Keratinocyte (primary cell): Measurements from ENCODE around the gene VAC14. TPM values are rescaled to one million over a fixed set of nuclear protein-coding genes. Genes with fewer than 3 reads are reported as not detected.

Experiments used
- DNase-seq: peaks from one replicate; pipeline ENCODE4 v3.0.0-alpha.2; 2011; ENCODE audit warnings: low read depth, missing footprints, low spot score
- FAIRE-seq: peaks from 2 replicates; lab custom pipeline; 2011; peaks lifted over from hg19 to GRCh38; lab: Jason Lieb, UNC
- H2AFZ ChIP-seq: 2 replicates; pipeline ENCODE4 v1.6.0; 2012; ENCODE audit warnings: low read length, control low read depth, inconsistent platforms; ENCODE audit not compliant: control insufficient read depth
- H3K27ac ChIP-seq: 2 replicates; pipeline ENCODE4 v1.5.1; 2011; ENCODE audit warnings: low read length; ENCODE audit not compliant: control insufficient read depth, insufficient read depth
- H3K27me3 ChIP-seq: 3 replicates; pipeline ENCODE4 v1.6.0; 2011; ENCODE audit warnings: low read length; ENCODE audit not compliant: control insufficient read depth, insufficient read depth; ENCODE audit errors: extremely low read depth
- H3K36me3 ChIP-seq, 2 experiments: 2 replicates in 1 of 2; 3 replicates in 1 of 2; pipeline ENCODE4 v1.5.1; 2011; ENCODE audit warnings: low read length in 2 of 2, mild to moderate bottlenecking in 1 of 2; ENCODE audit not compliant: control insufficient read depth in 2 of 2, insufficient read depth in 2 of 2; ENCODE audit errors: extremely low read depth in 1 of 2
- H3K4me1 ChIP-seq: 3 replicates; pipeline ENCODE4 v1.5.1; 2011; ENCODE audit warnings: low read length; ENCODE audit not compliant: control insufficient read depth, insufficient read depth; ENCODE audit errors: extremely low read depth
- H3K4me2 ChIP-seq: 3 replicates; pipeline ENCODE4 v1.6.0; 2011; ENCODE audit warnings: low read depth, low read length; ENCODE audit not compliant: control insufficient read depth, insufficient read depth; ENCODE audit errors: extremely low read depth
- H3K4me3 ChIP-seq, 3 experiments: fragments of 200-600 bp in 1 of 3; sonication (generic) in 1 of 3; 2 replicates in 2 of 3; 3 replicates in 1 of 3; pipeline ENCODE4 v1.5.1; 2011 to 2016; ENCODE audit warnings: low read length in 3 of 3, mild to moderate bottlenecking in 3 of 3, control low read depth in 2 of 3, inconsistent platforms in 1 of 3, low read depth in 1 of 3, mixed read lengths in 1 of 3, mixed run types in 1 of 3, moderate library complexity in 1 of 3; ENCODE audit not compliant: control insufficient read depth in 2 of 3, insufficient read depth in 2 of 3; ENCODE audit errors: extremely low read depth in 1 of 3
- H3K79me2 ChIP-seq: 2 replicates; pipeline ENCODE4 v1.6.0; 2012; ENCODE audit warnings: low read length; ENCODE audit not compliant: control insufficient read depth, insufficient read depth
- H3K9ac ChIP-seq: 3 replicates; pipeline ENCODE4 v1.6.0; 2011; ENCODE audit warnings: low read length; ENCODE audit not compliant: control insufficient read depth, insufficient read depth; ENCODE audit errors: extremely low read depth
- H3K9me1 ChIP-seq: 3 replicates; pipeline ENCODE4 v1.6.0; 2011; ENCODE audit warnings: low read length; ENCODE audit not compliant: control insufficient read depth, insufficient read depth; ENCODE audit errors: extremely low read depth
- H3K9me3 ChIP-seq: 2 replicates; pipeline ENCODE4 v1.5.1; 2012; ENCODE audit warnings: low read depth, low read length; ENCODE audit not compliant: control insufficient read depth
- H4K20me1 ChIP-seq: 3 replicates; pipeline ENCODE4 v1.6.0; 2011; ENCODE audit warnings: low read length; ENCODE audit not compliant: control insufficient read depth, insufficient read depth; ENCODE audit errors: extremely low read depth
- EZH2 ChIP-seq: IDR thresholded peaks from one replicate; pipeline ENCODE4 v1.6.1; 2012; ENCODE audit warnings: inconsistent platforms, mild to moderate bottlenecking, low read length, moderate library complexity
- dilution Hi-C: fragments of 300-500 bp; cut with MboI; formaldehyde crosslinking; loops from one replicate; pipeline ENCODE4 v1.7.0; 2020; ENCODE audit warnings: low sequenced_read_pairs; ENCODE audit not compliant: extremely low pct_ligation_motif_present
- polyA plus RNA-seq, 5 experiments: library from polyadenylated mRNA; depleted of rRNA in 3 of 5; stranded (reverse) in 3 of 5; stranded (forward) in 1 of 5; unstranded in 1 of 5; fragments of >200 nt; gene quantifications; 1 replicate in 1 of 5; 2 replicates in 3 of 5; 3 replicates in 1 of 5; pipeline versions ENCODE4 v1.2.1 to v1.2.3, GENCODE V29; 2011 to 2012; ENCODE audit warnings: missing spikeins in 2 of 5, low read depth in 1 of 5, low replicate concordance in 1 of 5
- TF ChIP-seq, protein P1 (sequence below), 3 experiments: IDR thresholded peaks in 1 of 3; conservative IDR thresholded peaks in 1 of 3; optimal IDR thresholded peaks in 1 of 3; 2 replicates in 2 of 3; 3 replicates in 1 of 3; pipeline versions ENCODE3 to v1.5.1; 2011; ENCODE audit warnings: low read length in 3 of 3, mild to moderate bottlenecking in 3 of 3, moderate library complexity in 2 of 3, control low read depth in 1 of 3, inconsistent platforms in 1 of 3; ENCODE audit not compliant: insufficient read depth in 2 of 3; ENCODE audit errors: extremely low read depth in 1 of 3

Gene VAC14
- polyA plus RNA-seq, 1 donor (not counting 4 experiments of a cell fraction or from before 2014, with no cell fraction given) = 15.9 TPM

DNA sequence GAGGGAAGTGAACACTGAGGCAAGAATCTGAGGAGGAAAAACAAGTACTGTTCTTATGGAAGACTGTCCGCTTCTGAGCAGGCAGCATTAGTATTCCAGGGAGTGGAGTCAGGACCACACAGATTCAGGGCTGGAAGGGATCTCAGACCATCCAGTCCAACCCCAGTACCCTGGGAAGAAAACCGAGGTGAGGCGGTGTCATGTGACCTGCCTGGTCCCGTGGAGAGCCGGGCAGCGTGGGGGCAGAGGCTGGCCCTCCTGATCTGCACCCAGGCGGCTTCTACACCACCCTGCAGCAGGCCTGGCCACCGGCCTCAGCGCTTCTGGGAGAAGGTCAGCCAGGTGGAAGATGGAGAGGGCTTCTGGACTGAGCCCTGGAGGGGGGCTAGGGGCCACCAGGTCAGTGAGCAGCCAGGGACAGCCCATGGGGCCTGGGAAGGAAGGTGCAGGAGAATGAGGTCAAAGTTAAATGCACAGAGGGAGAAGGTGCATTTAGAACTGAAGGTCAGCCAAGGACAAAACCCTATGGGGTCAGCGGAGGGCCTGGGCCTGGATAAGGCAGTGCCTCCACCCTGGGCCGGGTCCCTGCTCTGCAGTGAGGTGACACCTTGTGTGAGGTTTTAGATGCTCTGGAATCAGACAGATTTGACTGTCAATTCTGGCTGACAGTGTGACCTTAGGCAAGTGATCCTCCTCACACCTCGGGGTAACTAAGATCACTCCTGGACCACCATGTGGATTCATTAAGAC, 45.9 kb downstream of the VAC14 start:
- no peak overlapping the region for H3K4me3 ChIP-seq
- no peaks in the 10 kb centered on the region for H3K27me3 ChIP-seq
- FAIRE-seq = no peak
- H3K9me3 ChIP-seq = no peaks in the 10 kb centered on the region
- H3K4me2 ChIP-seq = no peak overlapping the region
- no peak overlapping the region for H2AFZ ChIP-seq
- H3K79me2 ChIP-seq = no peaks in the 10 kb centered on the region
- no peaks in the 10 kb centered on the region for H4K20me1 ChIP-seq
- no peak for DNase-seq
- dilution Hi-C loops = no loop called here
- H3K36me3 ChIP-seq = peaks cover 6 to 23% of the 10 kb centered on the region in 2 experiments
- H3K27ac ChIP-seq = no peak overlapping the region
- H3K9me1 ChIP-seq = no peaks in the 10 kb centered on the region
- H3K9ac ChIP-seq = no peak overlapping the region
- peaks cover 16% of the 10 kb centered on the region for H3K4me1 ChIP-seq
- TF ChIP-seq, protein P1, sequence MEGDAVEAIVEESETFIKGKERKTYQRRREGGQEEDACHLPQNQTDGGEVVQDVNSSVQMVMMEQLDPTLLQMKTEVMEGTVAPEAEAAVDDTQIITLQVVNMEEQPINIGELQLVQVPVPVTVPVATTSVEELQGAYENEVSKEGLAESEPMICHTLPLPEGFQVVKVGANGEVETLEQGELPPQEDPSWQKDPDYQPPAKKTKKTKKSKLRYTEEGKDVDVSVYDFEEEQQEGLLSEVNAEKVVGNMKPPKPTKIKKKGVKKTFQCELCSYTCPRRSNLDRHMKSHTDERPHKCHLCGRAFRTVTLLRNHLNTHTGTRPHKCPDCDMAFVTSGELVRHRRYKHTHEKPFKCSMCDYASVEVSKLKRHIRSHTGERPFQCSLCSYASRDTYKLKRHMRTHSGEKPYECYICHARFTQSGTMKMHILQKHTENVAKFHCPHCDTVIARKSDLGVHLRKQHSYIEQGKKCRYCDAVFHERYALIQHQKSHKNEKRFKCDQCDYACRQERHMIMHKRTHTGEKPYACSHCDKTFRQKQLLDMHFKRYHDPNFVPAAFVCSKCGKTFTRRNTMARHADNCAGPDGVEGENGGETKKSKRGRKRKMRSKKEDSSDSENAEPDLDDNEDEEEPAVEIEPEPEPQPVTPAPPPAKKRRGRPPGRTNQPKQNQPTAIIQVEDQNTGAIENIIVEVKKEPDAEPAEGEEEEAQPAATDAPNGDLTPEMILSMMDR (optimal IDR thresholded peaks at IDR 0.05 in 1 of 3, IDR thresholded peaks at IDR 0.05 in 1 of 3, conservative IDR thresholded peaks at IDR 0.05 in 1 of 3; ENCODE audit: extremely low read depth in 1 of 3, insufficient read depth in 2 of 3, low read length in 3 of 3) = no peak
- TF ChIP-seq EZH2 = no peak

DNA sequence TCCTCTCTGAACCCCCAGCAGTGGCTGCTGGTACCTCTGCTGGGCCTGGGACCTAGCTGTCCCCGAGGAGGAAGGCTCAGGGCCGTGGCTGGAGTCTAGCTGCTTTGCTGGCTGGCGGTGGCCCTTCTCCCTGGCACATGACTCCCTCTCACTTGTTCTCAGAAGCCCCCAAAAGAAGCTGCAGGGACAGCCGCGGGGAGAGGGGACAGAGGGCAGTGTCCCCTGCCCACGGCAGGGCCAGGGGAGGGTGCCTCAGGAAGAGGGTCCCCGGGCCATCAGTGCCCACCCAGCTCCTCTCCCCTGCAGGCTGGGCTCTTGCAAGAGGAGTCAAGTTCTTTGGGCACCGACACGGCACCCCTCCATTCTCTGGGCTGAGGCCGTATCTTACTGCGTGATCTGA, 46.6 kb downstream of the VAC14 start:
- no peak overlapping the region for H2AFZ ChIP-seq
- no peaks in the 10 kb centered on the region for H3K9me1 ChIP-seq
- dilution Hi-C loops = no loop called here
- no peak overlapping the region for H3K4me2 ChIP-seq
- no peak for FAIRE-seq
- H4K20me1 ChIP-seq = no peaks in the 10 kb centered on the region
- no peak for TF ChIP-seq EZH2
- TF ChIP-seq, protein P1 (optimal IDR thresholded peaks at IDR 0.05 in 1 of 3, IDR thresholded peaks at IDR 0.05 in 1 of 3, conservative IDR thresholded peaks at IDR 0.05 in 1 of 3; ENCODE audit: extremely low read depth in 1 of 3, insufficient read depth in 2 of 3, low read length in 3 of 3) = no peak
- peaks cover 10% of the 10 kb centered on the region for H3K4me1 ChIP-seq
- no peak overlapping the region for H3K27ac ChIP-seq
- no peak for DNase-seq
- H3K4me3 ChIP-seq = no peak overlapping the region
- no peaks in the 10 kb centered on the region for H3K27me3 ChIP-seq
- peaks cover 6 to 23% of the 10 kb centered on the region in 2 experiments for H3K36me3 ChIP-seq
- H3K9me3 ChIP-seq = no peaks in the 10 kb centered on the region
- no peaks in the 10 kb centered on the region for H3K79me2 ChIP-seq
- no peak overlapping the region for H3K9ac ChIP-seq
